ENCODE results near the gene PCGF2. TPM values are rescaled to one million over a fixed set of nuclear protein-coding genes. Genes with fewer than 3 reads are reported as not detected.

The PCGF2 gene
- total RNA-seq, 1 donor from 2014 or later = 79.4 TPM

DNA sequence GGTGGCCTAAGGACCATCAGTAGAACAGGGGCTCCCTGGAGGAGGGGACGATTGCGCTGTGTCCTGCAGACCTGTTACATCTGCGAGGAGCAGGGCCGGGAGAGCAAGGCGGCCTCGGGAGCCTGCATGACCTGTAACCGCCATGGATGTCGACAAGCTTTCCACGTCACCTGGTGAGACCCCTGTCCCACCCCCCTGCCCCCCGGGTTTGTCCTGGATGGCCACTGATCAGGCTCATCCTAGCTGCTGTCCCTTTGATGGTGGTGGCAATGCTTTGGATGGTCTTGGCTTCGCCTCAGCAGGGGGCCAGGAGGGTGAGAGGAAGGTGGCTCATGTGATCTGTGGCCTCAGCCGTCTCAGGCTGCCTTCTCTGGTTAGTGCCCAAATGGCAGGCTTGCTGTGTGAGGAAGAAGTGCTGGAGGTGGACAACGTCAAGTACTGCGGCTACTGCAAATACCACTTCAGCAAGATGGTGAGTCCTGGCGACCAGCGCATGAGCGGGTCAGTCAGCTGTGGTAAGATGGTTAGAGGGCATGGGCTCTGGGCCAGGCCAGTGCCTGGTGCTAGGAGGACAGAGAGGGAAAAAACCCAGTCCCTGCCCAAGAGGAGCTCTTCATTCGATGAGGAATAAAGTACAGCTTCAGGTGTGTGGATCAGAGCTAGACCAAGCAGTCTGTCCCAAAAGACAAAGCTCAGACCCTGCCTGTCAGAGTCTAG is 38.9 kb downstream of the PCGF2 start:
- DNase-seq (ENCODE audit: low spot score) = no peak
- H3K4me1 Mint-ChIP-seq (ENCODE audit: unreplicated experiment) = peaks cover 25% of the 10 kb centered on the region
- no peak overlapping the region for H3K27ac Mint-ChIP-seq (ENCODE audit: unreplicated experiment)
- H3K27me3 Mint-ChIP-seq (ENCODE audit: unreplicated experiment) = peaks cover 15% of the 10 kb centered on the region
- no peak overlapping the region for H3K4me3 Mint-ChIP-seq (ENCODE audit: unreplicated experiment)
- peaks cover 23% of the 10 kb centered on the region for H3K36me3 Mint-ChIP-seq (ENCODE audit: low read depth, unreplicated experiment)
- H3K9me3 Mint-ChIP-seq (ENCODE audit: unreplicated experiment) = no peaks in the 10 kb centered on the region
- TF ChIP-seq CTCF (IDR thresholded peaks at IDR 0.05; ENCODE audit: unreplicated experiment) = no peak

- no peak for TF ChIP-seq CTCF (IDR thresholded peaks at IDR 0.05; ENCODE audit: unreplicated experiment)
- peaks cover 23% of the 10 kb centered on the region for H3K36me3 Mint-ChIP-seq (ENCODE audit: low read depth, unreplicated experiment)
- DNase-seq (ENCODE audit: low spot score) = no peak
- H3K9me3 Mint-ChIP-seq (ENCODE audit: unreplicated experiment) = no peaks in the 10 kb centered on the region
- peak overlapping the region; percentile 75 for H3K4me3 Mint-ChIP-seq (ENCODE audit: unreplicated experiment)
- peaks cover 36% of the 10 kb centered on the region for H3K4me1 Mint-ChIP-seq (ENCODE audit: unreplicated experiment)
- H3K27me3 Mint-ChIP-seq (ENCODE audit: unreplicated experiment) = peaks cover 18% of the 10 kb centered on the region
- H3K27ac Mint-ChIP-seq (ENCODE audit: unreplicated experiment) = no peak overlapping the region
Measured at GRCh38 chr17:38707678-38708351, 40.3 kb downstream of the PCGF2 start.

DNA sequence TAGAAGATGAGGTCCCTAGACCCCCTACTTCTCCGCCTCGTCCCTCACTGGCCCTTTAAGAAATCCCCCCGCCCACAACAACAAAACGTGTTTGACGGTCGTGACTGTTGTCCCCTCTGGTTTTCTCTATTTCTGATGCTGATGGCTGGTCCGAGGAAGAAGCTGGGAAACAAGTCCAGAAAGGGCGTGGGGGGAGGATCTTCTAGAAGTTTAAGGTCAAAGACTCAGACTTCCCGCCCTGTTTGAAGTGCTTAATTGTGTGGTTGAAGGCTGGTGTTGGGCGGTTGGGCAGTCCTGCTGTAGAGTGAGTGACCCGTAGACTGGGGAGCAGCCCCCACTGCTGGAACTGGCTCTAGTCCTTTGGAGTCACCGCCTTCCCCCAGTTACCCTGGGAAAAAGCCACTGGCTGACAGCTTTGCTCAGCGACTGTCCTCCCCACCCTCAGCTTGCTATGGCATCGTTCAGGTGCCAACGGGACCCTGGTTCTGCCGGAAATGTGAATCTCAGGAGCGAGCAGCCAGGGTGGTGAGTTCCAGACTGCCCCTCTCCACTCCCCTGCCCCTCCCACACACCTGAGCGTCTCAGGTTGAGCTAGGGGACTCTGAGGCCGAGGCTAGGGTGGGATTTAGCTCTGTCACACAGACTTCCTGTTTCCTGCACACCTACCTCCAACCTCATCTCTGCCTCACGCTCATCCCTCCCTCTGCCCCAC is 41.5 kb downstream of the PCGF2 start:
- H3K27me3 Mint-ChIP-seq (ENCODE audit: unreplicated experiment) = peaks cover 20% of the 10 kb centered on the region

GRCh38 chr17:38705803-38706504 is 42.2 kb downstream of the PCGF2 start:
- Mint-ChIP-seq H3K9me3 (ENCODE audit: unreplicated experiment) (no peaks in the 10 kb centered on the region), H3K36me3 (ENCODE audit: low read depth, unreplicated experiment) (peaks cover 22% of the 10 kb centered on the region), H3K27me3 (ENCODE audit: unreplicated experiment) (peaks cover 27% of the 10 kb centered on the region), H3K4me3 (ENCODE audit: unreplicated experiment) (peak overlapping the region; percentile 92), H3K4me1 (ENCODE audit: unreplicated experiment) (peaks cover 38% of the 10 kb centered on the region), H3K27ac (ENCODE audit: unreplicated experiment) (peak overlapping the region; percentile 61)
- DNase-seq (ENCODE audit: low spot score) = peak; percentile 30
- no peak for TF ChIP-seq CTCF (IDR thresholded peaks at IDR 0.05; ENCODE audit: unreplicated experiment)

More for the DNA sequence above, 41.5 kb downstream of the PCGF2 start:
- Mint-ChIP-seq H3K4me3 (ENCODE audit: unreplicated experiment) (peak overlapping the region; percentile 92), H3K4me1 (ENCODE audit: unreplicated experiment) (peaks cover 36% of the 10 kb centered on the region), H3K27ac (ENCODE audit: unreplicated experiment) (peak overlapping the region; percentile 61), H3K9me3 (ENCODE audit: unreplicated experiment) (no peaks in the 10 kb centered on the region), H3K36me3 (ENCODE audit: low read depth, unreplicated experiment) (peaks cover 19% of the 10 kb centered on the region)
- no peak for TF ChIP-seq CTCF (IDR thresholded peaks at IDR 0.05; ENCODE audit: unreplicated experiment)
- DNase-seq (ENCODE audit: low spot score) = no peak

All from endothelial cell (in vitro differentiated cells).